ENCODE results near the gene CDH5. TPM values are rescaled to one million over a fixed set of nuclear protein-coding genes. Genes with fewer than 3 reads are reported as not detected.
A peak's percentile ranks its signal among the peaks of the same experiment; 100 is the strongest.

CDH5 gene
- total and polyA plus RNA-seq, 2 of the 4 experiments (the other 2 are of a cell fraction): not detected

GRCh38 chr16:66408163-66409048 is 41.9 kb downstream of the CDH5 start:
- H4K5ac ChIP-seq (ENCODE audit: low read depth, low read length): peak overlapping the region; percentile 65
- TF ChIP-seq MXI1 (IDR thresholded peaks at IDR 0.05; ENCODE audit: borderline replicate concordance, low read depth, low read length): no peak
- TF ChIP-seq NFE2L2 (IDR thresholded peaks at IDR 0.05; ENCODE audit: low read depth, low read length): no peak
- TF ChIP-seq CEBPB (IDR thresholded peaks at IDR 0.05; ENCODE audit: low read depth, low read length): 0 out of 2 replicates have a peak, but pooled peaks have one; percentile 40
- TF ChIP-seq RFX5 (IDR thresholded peaks at IDR 0.05; ENCODE audit: low read depth, low read length): no peak
- TF ChIP-seq MAFK (IDR thresholded peaks at IDR 0.05; ENCODE audit: low read depth, low read length): no peak
- TF ChIP-seq ELK1 (IDR thresholded peaks at IDR 0.05; ENCODE audit: borderline replicate concordance, low read depth, low read length): no peak
- peak; percentile 81 for TF ChIP-seq FOS (IDR thresholded peaks at IDR 0.05; ENCODE audit: low read depth, low read length)
- TF ChIP-seq MAZ (IDR thresholded peaks at IDR 0.05; ENCODE audit: borderline replicate concordance, low read depth, low read length): no peak
- TF ChIP-seq RCOR1 (IDR thresholded peaks at IDR 0.05; ENCODE audit: insufficient replicate concordance, low read length): no peak
- no peak for TF ChIP-seq SMC3 (IDR thresholded peaks at IDR 0.05; ENCODE audit: low read depth, low read length)
- no peak for TF ChIP-seq BHLHE40 (IDR thresholded peaks at IDR 0.05; ENCODE audit: low read depth, low read length)
- TF ChIP-seq POLR2A (IDR thresholded peaks at IDR 0.05; ENCODE audit: low read depth, low read length): no peak
- no peak for TF ChIP-seq RAD21 (IDR thresholded peaks at IDR 0.05; ENCODE audit: low read length)
- TF ChIP-seq CTCF (conservative IDR thresholded peaks at IDR 0.05; ENCODE audit: low read depth, low read length): no peak
- H2BK15ac ChIP-seq (ENCODE audit: low read depth, low read length): peak overlapping the region; percentile 30; the same call in 2 of the 3 replicates
- peak overlapping the region; percentile 89 for H2AK9ac ChIP-seq (replicated peaks; ENCODE audit: low read depth, low read length, poor library complexity)
- H3K4ac ChIP-seq (ENCODE audit: low read depth, low read length): peak overlapping the region; percentile 66
- H3K9me1 ChIP-seq (ENCODE audit: insufficient read depth, low read length): peaks cover 5% of the 10 kb centered on the region; the same call in 1 of the 2 replicates
- no peaks in the 10 kb centered on the region for H4K20me1 ChIP-seq (ENCODE audit: insufficient read depth, low read length)
- peak overlapping the region; percentile 88 for H2AFZ ChIP-seq (replicated peaks; ENCODE audit: low read length, poor library complexity)
- no peaks in the 10 kb centered on the region for H3K79me1 ChIP-seq (ENCODE audit: low read depth in 1 of 2, low read length in 2 of 2)
- H2BK20ac ChIP-seq (ENCODE audit: low read depth, low read length): peak overlapping the region; percentile 73
- peak overlapping the region; percentile 51 for H4K91ac ChIP-seq (ENCODE audit: insufficient read depth, low read depth, low read length)
- peak overlapping the region; percentile 58 for H2BK5ac ChIP-seq (ENCODE audit: low read depth, low read length, poor library complexity, severe bottlenecking)
- peak overlapping the region; percentile 37; the same call in 1 of the 2 replicates for H3K23ac ChIP-seq (ENCODE audit: low read depth, low read length)
- peak overlapping the region; percentile 39 to 94 for H4K8ac ChIP-seq (ENCODE audit: low read depth in 2 of 2, low read length in 2 of 2)
- H3K9me3 ChIP-seq (ENCODE audit: control insufficient read depth, insufficient read depth, low read length): peaks cover 2% of the 10 kb centered on the region; the same call in 1 of the 2 replicates
- H3K27me3 ChIP-seq (ENCODE audit: control insufficient read depth, insufficient read depth, low read length): peaks cover 12% of the 10 kb centered on the region
- H3K4me3 ChIP-seq (ENCODE audit: insufficient read depth, low read depth, low read length): peak overlapping the region; percentile 20; the same call in 1 of the 2 replicates
- H2AK5ac ChIP-seq (ENCODE audit: low read depth, low read length): peak overlapping the region; percentile 6; the same call in 1 of the 2 replicates
- POLR2A ChIA-PET (ENCODE audit: unreplicated experiment): interaction anchor here (0.7 kb wide), 1 partner anchor 25 kb away, joined by 6 read pairs; no protein-coding TSS in a partner anchor
- intact Hi-C loops (cut with micrococcal nuclease): loop anchor here (5.0 to 10.0 kb wide), 3 partner anchors 179 to 336 kb away; no protein-coding TSS in a partner anchor
- in situ Hi-C loops (cut with MboI; ENCODE audit: low sequenced_read_pairs): loop anchor here (5.0 to 10.0 kb wide), 3 partner anchors 79 to 456 kb away; partner anchors contain the start of gene CMTM3
- no peaks in the 10 kb centered on the region for H3K36me3 ChIP-seq (ENCODE audit: control insufficient read depth, insufficient read depth, low read length)
- BruUV-seq (replicated peaks): no TSS peak
- WGBS, 2 experiments (ENCODE audit: extremely low coverage in 2 of 2, insufficient read length in 1 of 2): 0% methylated on average over 1 of the region's 5 CpGs; no CpG with 5 or more reads in 1 of the 2 experiments
- H3K9ac ChIP-seq (ENCODE audit: low read depth, low read length): peak overlapping the region; percentile 13; the same call in 1 of the 2 replicates
- dilution Hi-C loops (cut with HindIII; ENCODE audit: low sequenced_read_pairs, unreplicated experiment): no loop called here
- peak overlapping the region; percentile 55 for H3K18ac ChIP-seq (ENCODE audit: low read depth, low read length)
- ATAC-seq (ENCODE audit: low read depth): peak; percentile 52
- peak overlapping the region; percentile 53 for H3K4me2 ChIP-seq (ENCODE audit: low read depth, low read length)
- H3K14ac ChIP-seq (replicated peaks; ENCODE audit: low read depth, low read length): peak overlapping the region; percentile 62
- peak overlapping the region; percentile 19; the same call in 1 of the 2 replicates for H3K56ac ChIP-seq (ENCODE audit: extremely low read depth, insufficient read depth, low read length)
- peaks cover 6% of the 10 kb centered on the region for H3K4me1 ChIP-seq (ENCODE audit: control insufficient read depth, insufficient read depth, low read length)
- peak overlapping the region; percentile 63 for H2BK120ac ChIP-seq (ENCODE audit: low read depth, low read length)
- peak; percentile 88 for DNase-seq
- CTCF ChIA-PET: interaction anchor here (1.0 kb wide), 2 partner anchors 103 to 459 kb away, joined by 3 to 4 read pairs; no protein-coding TSS in a partner anchor
- peak overlapping the region; percentile 68 for H3K27ac ChIP-seq (ENCODE audit: insufficient read depth, low read length)

Data from IMR-90 (cell line).